Right forelimb (tissue), 1 donor: ENCODE measurements around the gene FYN.
"Not testable (repeated sequence)": the region's sequence is repeated elsewhere in the genome, so short reads cannot be mapped to it uniquely, and the experiment has no call there.

Experiments
- DNase-seq: peaks from one replicate; pipeline ENCODE4 v3.0.0-alpha.2; 2018

The FYN gene

DNA sequence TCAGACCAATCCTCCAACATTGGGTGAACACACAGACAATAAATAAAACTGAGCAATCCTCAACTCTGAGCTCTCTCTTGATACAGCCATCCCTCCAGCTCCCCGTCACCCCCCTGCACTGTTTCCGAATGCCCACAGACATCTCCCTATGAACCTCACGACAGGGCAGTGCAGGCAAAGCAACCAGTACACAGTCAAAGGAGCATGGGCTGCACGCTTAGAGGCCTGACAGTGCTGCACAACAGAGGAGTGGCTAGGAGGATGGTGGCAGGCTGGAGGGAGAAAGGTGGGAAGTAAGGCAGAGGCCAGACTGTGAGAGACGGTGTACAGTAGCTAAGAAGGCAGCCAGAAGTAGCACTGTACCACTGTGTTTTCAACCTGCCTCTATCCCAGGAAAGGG, 24.0 kb downstream of the FYN start:
- DNase-seq = no peak

DNA sequence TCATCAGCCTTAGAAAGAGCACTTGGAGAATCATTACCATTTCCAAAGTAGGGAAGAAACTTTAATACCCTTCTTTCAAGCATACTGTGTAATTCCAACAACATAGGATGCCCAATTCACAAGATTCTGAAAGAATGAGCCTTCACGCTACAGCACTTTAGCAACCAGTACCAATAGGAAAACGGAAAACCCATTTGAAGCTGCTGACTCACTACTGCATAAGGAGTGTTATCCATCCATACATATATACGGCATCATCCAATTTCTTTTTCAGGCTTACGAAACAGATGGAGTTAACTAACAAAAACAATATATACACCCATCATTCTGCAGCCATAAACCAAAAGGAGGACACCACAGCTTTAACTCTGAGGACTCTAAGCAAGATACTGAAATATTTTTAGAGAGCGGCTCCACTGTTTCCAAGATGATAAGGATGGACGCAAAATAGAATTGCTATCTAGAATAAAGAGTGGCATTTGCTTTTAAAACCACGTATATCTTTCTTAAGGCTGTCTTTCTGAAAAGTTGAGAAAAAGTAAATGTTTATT, 24.9 kb downstream of the FYN start:
- DNase-seq = no peak

DNA sequence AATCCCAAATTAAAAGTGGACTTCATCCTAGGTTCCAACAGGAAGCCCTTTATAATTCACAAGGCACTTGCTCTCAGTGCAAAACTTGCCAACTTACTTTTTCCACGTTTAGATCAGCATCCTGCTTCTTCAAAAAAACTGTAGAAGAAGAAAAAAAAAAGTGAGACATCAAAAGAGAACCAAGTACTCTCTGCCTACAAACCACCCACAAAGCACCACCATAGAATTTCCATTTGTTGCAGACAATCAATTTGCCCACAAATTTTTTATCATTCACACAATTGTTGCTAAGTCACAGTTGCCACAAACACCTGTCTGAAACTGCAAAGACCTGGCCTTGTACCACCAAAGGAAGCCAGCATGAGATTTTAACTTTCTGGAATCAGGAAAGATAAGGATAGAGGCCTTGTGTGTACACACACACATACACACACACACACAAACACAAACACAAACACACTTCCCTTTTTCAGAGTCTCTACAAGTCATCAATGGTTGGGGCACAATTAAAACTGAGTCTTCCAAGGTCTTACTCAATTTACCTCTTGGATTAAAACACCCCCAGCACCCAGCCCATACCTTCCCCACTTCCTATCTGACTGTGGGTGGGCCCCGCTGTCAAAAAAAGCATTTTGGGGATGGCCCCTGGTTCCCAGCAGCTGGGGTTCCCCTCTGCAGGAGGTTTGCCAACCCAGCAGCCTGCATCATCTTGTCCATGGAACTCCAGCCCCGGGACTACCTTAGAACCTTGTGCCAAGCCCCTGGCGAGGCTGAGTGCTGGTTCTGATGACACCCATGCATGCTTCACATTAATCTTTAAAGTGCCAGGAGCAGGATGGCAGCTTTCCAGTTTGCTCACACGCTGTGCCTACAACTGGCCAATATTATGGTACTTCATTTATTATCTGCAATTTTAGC, 26.5 kb downstream of the FYN start:
- no peak for DNase-seq

DNA sequence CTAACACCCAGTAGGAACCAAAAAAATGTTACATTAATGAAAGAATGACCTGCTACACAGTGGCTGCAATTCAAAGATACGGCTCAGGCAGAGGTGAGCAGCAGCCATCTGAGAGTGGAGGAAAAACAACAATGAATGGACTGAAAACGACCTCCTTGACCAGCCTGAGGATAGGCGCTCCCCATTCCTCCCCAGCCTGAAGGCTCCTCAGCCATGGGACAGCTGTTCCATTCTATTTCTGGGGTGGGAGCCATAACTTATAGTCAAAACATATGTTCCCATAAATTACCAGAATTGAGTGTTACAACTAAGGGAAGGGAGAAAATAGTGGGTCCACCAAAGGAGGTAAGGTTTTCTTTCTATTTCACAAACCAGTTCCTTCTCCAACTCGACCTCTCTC, 27.2 kb downstream of the FYN start:
- DNase-seq = no peak

DNA sequence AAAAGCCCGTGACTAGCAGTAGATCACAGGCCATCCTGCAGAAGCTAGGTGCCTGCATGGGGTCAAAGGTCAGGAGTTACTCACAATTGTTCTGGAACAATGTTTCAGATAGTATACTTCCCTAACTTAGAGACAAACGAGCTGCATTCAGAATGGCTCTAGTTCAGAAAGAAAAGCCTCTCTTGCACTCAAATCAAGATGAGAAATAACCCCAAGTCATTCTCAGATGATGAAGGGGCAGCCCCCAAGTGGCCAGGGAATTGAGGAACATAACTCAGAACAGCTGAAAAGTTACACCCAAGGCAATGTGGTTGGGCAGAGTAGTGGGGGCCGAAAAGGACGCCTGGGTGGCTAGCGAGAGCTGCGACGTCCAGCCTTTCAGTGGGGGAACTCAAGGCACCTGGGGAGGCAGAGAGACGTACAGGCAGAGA, 27.8 kb downstream of the FYN start:
- DNase-seq = no peak

DNA sequence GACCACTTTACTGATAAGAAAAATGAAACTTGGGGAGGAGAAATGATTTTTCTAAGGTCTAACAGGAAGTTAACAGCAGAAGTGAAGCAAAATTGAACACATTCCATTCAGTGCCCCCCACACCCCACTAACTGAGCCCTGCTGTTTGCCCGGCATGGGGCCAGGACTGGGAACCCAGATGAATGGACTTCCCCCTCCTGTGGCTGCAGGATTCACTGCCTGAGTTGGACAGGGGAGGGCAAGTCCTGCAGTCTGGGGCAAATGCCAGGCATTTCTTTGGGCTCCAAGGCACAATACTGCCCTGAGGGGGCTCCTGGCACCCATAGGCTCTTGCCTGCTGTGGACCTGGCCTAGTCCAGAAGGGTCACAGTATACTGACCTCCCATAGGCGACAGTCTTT, 28.3 kb downstream of the FYN start:
- no peak for DNase-seq

DNA sequence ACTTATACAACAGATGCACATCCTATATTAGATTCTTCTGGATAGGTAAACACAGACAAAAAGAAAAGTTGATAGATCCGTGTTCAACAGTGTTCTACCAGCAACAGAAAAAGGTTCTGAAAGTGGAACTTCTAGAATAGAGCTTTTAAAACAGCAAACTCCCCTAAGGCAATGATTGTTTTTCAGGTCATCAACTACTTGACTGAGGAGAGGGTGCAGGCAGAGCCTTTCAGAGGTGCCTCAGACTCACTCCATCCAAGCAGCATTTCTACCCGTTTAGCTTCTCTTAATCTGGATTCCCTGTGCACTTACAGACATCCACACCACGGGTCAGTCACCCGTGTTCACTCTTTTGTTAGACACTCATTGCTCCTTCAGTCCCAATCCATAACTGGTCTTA, 28.9 kb downstream of the FYN start:
- DNase-seq = no peak

DNA sequence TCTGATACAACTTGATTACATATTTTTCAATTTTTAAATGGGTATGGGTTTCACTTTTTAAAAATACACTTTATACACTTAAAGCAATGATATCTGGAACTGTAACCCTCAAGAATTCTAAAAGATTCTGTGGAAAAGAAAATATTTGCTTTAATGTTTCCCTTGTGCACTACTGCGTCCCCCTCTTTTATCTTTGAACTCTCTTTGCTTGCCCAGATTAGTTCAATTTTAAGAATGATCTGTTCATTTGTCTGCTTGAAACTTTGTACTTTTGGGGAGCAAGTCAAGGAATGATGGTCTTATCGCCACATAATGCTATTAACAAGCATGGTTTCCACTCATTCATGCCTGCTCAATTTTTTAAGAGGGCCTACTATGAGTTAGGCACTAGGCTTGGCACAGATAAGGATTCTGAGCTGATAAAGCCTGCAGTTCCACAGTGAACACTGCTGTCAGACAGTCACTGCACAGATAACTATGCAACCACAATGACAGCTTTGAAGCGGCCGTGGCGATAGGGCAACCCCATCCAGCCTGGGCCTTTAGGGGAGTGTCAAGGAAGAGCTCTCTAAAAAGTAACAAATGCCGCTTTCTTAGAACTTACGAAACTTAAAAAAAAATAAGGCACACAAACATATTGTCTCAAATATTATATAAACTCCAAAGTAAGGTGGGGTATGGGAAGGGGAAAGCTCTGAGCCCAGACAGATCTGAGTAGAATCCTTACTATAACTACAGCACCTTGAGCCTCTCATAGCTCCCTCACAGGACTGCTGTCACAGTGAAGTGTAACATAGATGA, 29.7 kb downstream of the FYN start:
- DNase-seq = no peak

DNA sequence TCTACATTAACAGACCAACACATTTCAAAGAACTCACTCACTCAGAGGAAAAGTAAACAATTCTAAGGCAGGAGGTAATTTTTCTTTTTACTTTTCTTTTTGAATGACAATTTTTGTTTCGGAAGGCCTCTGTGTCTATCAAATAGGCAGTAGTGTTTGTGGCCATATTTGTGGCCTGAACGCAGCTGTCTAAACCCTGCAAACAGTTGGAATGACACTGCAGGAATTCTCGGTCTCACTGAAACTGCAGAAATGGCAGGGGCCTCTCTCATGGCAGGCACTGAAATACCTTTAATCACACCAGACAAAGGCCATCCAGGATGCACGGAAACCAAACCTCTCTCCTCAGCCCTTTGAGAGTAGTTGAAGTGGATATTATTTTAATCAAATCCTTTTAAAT, 30.4 kb downstream of the FYN start:
- no peak for DNase-seq

DNA sequence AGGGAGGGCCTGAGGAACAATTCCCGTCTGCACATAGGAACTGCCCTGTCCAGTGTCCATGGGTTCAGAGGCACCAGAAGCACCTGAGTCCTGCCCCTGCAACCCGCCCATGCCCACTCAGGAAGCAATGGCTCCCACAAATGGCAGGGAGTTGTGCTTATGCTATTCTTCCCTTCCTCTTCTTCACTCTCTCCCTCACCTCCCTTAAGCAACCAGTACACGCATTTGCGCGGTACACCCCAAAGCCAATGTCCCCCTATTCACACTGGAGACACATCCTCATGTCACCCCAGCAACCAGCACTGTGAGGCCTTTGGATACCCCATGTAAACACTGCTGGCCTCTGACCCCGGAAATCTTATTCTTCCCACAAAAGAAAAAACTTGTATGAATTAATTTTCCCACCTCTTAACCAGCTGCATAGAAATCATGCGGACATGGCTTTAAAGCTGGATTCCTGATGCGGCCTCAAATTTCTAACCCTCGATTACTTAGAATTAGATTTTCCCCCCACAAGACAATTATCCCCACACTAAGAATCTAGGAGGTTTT, 30.9 kb downstream of the FYN start:
- no peak for DNase-seq

DNA sequence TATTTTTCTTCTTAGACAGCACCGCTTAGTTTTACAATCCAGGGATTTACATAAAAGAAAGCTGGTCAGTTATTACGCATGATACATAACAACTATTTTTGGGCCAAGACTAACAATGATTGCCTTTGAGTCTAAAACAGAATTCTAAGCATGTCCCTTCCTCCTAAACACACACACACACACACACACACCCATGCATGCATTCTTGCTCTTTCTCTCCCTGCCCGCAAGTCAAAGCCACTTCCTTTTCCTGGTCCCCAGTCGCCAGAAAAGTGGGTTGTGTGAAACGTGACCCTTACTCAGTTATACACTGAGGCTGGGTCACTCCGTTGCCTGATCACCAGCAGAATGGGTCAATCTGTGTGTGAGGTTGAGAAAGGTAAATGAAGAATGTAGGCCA, 31.4 kb downstream of the FYN start:
- no peak for DNase-seq

DNA sequence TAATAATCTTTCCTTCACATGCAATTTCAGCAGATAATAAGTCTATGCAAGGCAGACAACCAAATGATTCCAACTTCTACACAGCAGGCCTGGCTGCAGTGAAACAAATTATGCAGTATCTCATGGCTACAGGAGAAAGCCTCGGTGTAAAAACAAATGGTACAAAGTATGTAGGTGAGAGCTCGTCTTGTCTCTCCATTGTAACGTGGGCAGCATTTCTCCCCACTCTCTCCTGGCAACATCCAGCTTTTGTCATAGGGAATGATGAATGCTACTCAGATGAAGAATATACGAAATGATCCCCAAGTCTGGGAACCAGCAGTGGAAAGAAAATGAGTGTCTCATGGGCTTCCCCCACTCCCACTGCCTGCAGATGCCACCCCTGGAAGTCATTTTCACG, 32.4 kb downstream of the FYN start:
- DNase-seq = no peak

DNA sequence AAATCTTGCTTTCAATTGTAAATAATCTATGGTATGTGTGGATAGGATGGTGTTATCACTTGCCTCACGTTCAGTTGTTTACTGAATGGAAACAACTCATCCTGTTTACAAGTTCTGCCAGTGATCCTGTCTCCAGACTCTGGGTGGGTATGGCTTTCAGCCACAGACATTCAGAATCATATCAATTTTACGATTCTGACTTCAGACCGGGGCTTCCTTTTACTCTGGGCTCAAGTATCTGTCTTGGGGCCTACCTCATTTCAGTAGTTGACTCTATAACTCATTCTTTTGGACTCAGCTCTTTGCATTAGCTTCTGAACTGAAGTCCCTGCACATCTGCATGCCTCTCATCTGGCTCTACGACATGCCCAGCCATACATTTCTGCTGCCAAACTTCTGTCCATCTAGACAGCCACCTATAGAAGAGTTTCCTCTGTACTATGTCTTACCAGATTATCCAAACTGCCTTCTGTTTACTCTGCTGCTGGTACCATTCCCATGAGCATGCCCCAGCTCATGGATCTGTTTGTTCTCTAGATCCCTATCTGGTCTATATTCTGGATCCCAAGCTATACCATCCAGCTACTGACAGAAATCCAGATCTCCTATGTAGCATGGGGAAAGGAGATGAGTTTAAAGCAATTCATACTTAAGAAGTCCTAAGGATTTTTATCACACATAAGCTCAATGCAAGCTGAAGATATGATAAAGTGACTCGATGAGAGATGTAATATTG, 34.3 kb downstream of the FYN start:
- DNase-seq = no peak

DNA sequence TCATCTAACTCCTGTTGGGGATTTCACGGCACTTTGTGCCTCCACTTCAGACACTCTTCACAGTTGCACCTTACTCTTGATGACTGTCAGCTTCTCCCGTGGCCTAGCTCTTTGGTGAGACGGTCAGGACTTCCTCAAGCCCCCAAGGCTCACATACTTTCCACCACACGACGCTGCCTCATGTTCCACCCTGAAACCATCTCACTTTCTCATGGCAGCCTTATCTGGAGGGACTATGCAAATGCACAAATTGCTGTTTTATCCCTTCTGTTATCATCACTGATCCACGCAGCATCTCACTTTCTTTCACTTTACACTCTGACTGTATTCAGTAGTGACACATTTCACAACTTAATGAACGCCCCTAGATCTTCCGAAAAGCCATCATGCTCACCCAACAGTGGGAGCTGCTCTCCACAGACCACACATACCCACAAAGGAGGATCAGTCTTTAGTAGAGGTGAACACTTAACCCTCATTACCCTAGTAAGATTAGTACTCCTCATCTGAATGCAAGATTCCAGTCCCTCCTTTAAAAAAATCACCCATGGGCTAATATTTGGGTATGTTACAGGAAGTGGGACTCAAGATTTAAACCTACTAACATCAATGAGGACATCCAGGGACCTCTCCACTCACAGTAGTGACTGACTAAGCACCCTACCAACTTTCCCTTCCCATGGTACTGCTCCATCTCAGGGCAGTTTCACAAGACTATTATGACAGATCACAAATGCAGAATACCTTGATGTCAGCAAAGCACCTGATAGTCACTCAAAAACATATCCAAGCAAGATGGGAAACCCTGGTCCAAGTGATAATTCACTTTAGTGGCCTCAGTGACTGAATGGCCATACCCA, 35.4 kb downstream of the FYN start:
- DNase-seq = no peak

DNA sequence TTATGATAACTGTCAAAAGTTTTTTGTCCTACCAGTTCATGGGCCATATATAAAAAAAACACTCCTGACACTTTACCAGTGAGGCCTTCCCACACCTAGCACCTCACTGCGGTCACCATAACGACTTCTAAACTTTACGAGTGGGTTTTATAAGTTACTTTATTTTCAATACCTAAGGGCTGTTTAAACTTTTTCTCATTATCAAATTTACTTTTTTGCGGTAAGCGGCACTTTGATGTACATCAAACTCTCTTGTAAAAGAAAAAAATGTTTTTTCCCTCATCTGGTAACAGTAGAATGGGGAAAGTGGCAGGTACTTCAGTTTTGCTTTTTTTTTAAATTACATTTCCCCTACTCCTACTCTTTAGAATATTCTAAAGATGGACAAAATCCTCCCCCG, 36.2 kb downstream of the FYN start:
- DNase-seq = no peak

DNA sequence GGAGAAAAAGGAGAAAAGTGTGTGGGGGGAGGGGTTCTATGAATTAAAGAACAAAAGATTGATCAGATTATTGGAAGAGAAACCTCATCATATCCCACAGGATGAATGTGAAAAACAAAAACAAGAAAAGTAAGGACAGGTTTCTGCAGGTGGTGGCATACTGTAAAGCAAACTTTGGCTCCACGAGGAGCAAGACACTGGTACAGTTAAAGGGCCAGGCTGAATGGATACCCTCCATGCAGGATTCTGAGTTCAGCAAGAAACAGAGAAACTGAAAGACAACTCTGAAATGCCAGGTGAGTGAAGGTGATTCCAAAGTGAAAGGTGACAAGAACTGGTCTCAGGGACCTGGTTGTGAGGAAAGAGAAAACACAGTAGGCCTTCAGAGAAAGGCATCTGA, 37.4 kb downstream of the FYN start:
- DNase-seq = no peak

DNA sequence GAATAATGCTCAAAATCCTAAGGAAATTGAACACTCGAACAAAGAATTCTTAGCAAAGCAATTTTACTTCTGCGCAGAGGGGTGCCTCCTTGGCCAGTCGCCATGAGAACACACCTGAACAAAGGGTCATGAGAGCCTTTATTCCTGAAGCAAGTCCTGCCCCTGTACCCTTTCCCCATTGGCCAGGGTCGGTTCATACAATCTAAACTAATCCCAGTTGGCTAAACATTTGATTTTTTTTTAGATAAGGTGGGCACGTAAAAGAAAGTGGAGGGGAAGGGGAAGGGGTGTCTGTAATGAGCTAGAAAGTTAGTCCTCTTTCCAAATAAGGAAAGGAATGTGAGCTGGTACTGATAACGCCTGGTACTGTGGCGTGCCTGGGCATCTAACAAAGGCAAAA, 37.9 kb downstream of the FYN start:
- DNase-seq = not testable (repeated sequence)

DNA sequence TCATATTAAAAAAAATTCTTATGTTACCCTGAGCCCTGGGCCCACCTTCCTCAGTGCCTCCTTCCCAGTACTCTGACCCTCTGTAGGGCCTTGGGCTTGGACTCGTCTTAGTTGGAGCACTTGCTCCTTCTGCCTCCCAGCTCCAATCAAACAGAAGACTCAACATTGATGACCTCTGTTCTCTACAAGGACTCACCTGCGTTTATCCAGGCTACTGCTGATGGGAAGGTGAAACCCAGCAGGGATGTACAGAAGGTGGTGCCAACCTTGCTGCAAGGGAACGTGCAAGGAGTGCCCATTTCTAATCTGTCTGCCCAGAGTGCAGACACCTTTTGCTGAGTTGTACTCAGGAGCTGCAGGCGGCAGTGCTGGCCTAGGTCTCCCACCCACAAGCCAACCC, 38.9 kb downstream of the FYN start:
- no peak for DNase-seq

DNA sequence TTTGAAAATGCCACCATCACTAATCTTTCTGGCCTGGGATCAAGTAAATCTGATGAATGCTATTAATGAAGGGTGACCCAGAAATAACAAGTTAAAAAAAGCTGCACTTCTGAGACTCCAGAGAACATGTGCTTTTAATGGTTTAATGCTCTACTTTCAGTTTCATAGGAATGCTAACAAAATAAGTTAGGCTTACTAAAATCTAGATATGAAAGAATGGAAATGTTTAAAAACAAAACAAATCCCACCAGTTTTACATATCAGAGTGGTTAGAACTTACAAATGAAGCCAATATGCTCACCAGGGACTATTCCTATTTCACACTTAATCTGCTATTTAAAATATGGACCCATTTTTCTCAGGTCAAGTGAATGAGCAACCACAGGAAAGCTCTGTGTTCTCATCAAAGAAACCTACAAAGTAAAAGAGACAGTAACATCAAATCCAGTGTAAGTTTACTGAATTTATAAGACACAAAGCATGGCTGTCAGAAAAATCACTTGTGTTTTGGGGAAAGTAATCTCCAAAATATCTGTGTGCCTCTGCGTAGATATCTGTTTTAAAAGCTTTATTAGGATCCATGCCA, 40.3 kb downstream of the FYN start:
- DNase-seq = no peak

DNA sequence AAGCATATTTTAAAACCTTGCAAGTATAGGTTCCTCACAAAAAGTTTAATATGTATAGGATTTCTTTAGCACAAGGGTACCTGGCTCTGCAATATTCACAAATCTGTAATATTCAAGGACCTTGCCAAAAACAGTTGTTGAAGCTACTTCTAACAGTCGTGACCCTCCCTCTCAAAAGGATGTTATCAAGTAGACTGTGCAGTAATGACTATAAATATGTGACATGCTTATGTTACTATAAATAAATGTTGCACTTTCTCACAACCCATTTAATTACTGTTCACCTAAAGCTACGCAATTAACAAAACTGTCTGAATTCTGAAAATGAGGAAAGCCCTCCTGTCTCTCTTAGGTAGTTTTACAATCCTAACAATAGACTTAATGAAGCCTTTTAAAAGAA, 41.8 kb downstream of the FYN start:
- no peak for DNase-seq

DNA sequence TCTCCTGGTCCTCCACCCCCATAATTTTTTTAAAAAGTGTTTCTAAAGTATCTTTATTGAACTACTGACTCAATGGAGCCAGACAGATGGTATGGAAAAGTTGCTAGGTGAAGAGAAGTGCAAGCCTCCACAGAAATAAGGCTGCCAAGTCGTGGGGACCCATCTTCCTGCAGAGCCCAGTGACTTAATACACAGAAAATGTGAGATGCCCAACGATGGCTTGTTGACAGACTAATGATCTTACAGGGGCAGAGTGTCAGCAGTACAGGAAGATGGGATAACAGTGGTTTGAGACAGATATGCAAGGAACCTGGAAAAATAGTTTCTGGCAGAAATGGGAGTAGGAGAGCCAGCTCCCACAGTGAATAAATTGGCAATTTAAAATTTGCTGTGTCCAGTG, 43.3 kb downstream of the FYN start:
- no peak for DNase-seq

DNA sequence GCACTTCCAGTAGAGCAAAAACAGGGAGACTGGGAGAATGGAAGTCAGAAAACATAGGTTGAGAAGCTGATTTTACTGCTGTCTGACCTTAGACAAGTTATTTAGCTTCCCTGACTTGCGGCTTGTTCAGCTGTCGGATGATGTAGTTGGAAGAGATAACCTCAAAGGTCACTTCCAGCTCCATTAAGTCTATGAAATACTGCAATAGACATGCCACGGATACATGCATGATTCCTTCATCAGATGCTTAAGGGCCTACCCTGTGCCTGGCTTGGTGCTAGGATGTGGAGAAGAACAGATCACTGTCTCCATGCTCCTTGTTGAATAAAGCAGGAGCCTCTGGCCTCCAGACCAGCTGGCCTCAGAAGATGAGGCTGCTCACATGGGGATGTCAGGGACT, 43.7 kb downstream of the FYN start:
- DNase-seq = no peak
